HEK293T (cell line): ENCODE measurements around the gene UPK3A.

Experiments
- BHLHE40 ChIP-seq: fragments of 450-650 bp; IDR thresholded peaks from 2 replicates; pipeline ENCODE4 v1.6.1; 2016; ENCODE audit warnings: mild to moderate bottlenecking, moderate library complexity, borderline replicate concordance
- ELF4 ChIP-seq: fragments of 450-650 bp; IDR thresholded peaks from 2 replicates; pipeline ENCODE4 v1.6.1; 2017; ENCODE audit warnings: antibody characterized with exemption
- FOXA1 ChIP-seq: fragments of 450-650 bp; IDR thresholded peaks from 2 replicates; pipeline ENCODE4 v1.6.1; 2016; ENCODE audit warnings: mild to moderate bottlenecking
- FOXK2 ChIP-seq: fragments of 450-650 bp; IDR thresholded peaks from 2 replicates; pipeline ENCODE4 v1.6.1; 2016; ENCODE audit warnings: mild to moderate bottlenecking
- FOXM1 ChIP-seq: fragments of 450-650 bp; IDR thresholded peaks from 2 replicates; pipeline ENCODE4 v1.6.1; 2017; ENCODE audit warnings: mild to moderate bottlenecking, borderline replicate concordance
- HDGF ChIP-seq: fragments of 450-650 bp; IDR thresholded peaks from 2 replicates; pipeline ENCODE4 v1.6.1; 2017; ENCODE audit warnings: antibody characterized with exemption, borderline replicate concordance
- SP1 ChIP-seq: fragments of 450-650 bp; IDR thresholded peaks from 2 replicates; pipeline ENCODE4 v1.6.1; 2017
- SUZ12 ChIP-seq: fragments of 450-650 bp; IDR thresholded peaks from 2 replicates; pipeline ENCODE4 v1.6.1; 2016; ENCODE audit warnings: mild to moderate bottlenecking

DNA sequence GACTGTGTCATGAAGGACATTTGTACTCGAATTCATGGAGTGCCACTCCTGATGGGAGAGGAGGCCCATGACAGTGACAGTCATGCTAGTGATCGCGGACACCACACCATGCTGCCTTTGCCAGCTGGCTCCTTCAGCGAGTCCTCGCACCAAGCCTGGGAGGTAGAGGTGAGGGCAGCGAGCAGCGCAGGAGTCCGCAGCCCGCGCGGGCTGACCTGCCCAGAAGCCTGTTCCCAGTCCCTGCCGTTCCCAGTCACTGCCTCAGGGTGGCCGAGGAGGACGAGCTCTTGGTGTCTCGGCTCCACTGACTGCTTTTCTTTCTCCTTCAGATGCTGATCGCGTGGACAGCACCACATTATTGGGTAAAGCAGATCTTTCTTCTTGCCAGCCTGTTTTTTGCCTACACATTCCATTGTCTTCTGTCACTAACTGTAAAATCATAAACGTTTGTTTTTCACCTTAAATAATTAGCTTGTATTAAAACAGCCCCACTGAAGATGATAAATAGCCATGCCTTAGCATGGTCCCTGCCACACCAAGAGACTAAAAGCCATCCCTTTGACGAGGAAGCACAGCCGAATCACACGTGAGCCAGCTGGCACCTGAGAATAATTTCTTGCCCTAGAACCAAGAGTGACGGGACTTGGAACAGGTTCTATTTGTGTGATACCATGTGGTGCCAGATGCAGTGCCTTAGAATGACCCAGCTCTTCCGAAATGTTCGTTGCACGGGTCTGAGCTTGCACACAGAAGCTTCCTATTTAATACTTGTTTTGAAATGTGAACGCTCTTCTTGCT lies 50.5 kb downstream of the UPK3A start:
- TF ChIP-seq HDGF (no peak), FOXK2 (no peak), BHLHE40 (no peak), ELF4 (no peak), SUZ12 (no peak), SP1 (no peak), FOXM1 (no peak), FOXA1 (no peak)
